Esophagus muscularis mucosa (tissue), 4 donors: ENCODE results near the gene LRP3. TPM values are rescaled to one million over a fixed set of nuclear protein-coding genes. Genes with fewer than 3 reads are reported as not detected.
"Not testable (repeated sequence)": the region's sequence is repeated elsewhere in the genome, so short reads cannot be mapped to it uniquely, and the experiment has no call there.

Experiments used
- DNase-seq: peaks from one replicate; pipeline ENCODE4 v3.0.0-alpha.2; 2017; ENCODE audit errors: extremely low spot score
- H3K27ac ChIP-seq, 4 donors: fragments of 200-600 bp; sonication (generic); replicated peaks in 1 of 4; 1 replicate in 3 of 4; 2 replicates in 1 of 4; pipeline ENCODE4 v1.5.1; 2016 to 2019; ENCODE audit warnings: mild to moderate bottlenecking in 1 of 4
- H3K27me3 ChIP-seq, 4 donors: fragments of 200-600 bp; sonication (generic); one replicate each; pipeline versions ENCODE4 v1.5.1 to v1.6.0; 2016 to 2019
- H3K36me3 ChIP-seq, 4 donors: fragments of 200-600 bp; sonication (generic); one replicate each; pipeline ENCODE4 v1.5.1; 2016 to 2019
- H3K4me1 ChIP-seq, 4 donors: fragments of 200-600 bp; sonication (generic); one replicate each; pipeline ENCODE4 v1.5.1; 2016 to 2019
- H3K4me3 ChIP-seq, 4 donors: fragments of 200-600 bp; sonication (generic); 1 replicate in 2 of 4; 2 replicates in 2 of 4; pipeline ENCODE4 v1.5.1; 2016 to 2019; ENCODE audit warnings: mild to moderate bottlenecking in 4 of 4, moderate library complexity in 1 of 4
- H3K9me3 ChIP-seq, 4 donors: fragments of 200-600 bp; sonication (generic); 1 replicate in 3 of 4; 2 replicates in 1 of 4; pipeline ENCODE4 v1.5.1; 2016 to 2019
- CTCF ChIP-seq, 3 experiments: fragments of 200-600 bp in 2 of 3; fragments of 450-650 bp in 1 of 3; sonication (generic) in 2 of 3; IDR thresholded peaks; one replicate each; pipeline ENCODE4 v1.5.1; 2017 to 2019; ENCODE audit warnings: antibody characterized with exemption in 3 of 3, mild to moderate bottlenecking in 2 of 3, moderate library complexity in 1 of 3
- EP300 ChIP-seq: sonication (generic); formaldehyde crosslinking; IDR thresholded peaks from one replicate; pipeline ENCODE4 v1.6.1; 2017; ENCODE audit warnings: antibody characterized with exemption
- POLR2A ChIP-seq: fragments of 450-650 bp; IDR thresholded peaks from one replicate; pipeline ENCODE4 v1.6.1; 2017; ENCODE audit warnings: antibody characterized with exemption, moderate library complexity, mild to moderate bottlenecking, low read depth
- POLR2AphosphoS5 ChIP-seq, 2 donors: sonication (generic); formaldehyde crosslinking; IDR thresholded peaks; one replicate each; pipeline ENCODE4 v1.6.1; 2017; ENCODE audit warnings: antibody characterized with exemption in 2 of 2
- WGBS: methylation state at CpG from one replicate; pipeline ENCODE4 v1.1.5; 2018; 5-methylcytosine and 5-hydroxymethylcytosine counted together
- intact Hi-C: fragments of 100-400 bp; cut with DNase I; formaldehyde crosslinking; loops from one replicate; pipeline ENCODE4 v1.15.1; 2023
- total RNA-seq, 4 donors: library from RNA; depleted of rRNA; stranded (reverse); fragments of >200 nt; gene quantifications; one replicate each; pipeline versions ENCODE4 v1.1.0 to v1.2.1, GENCODE V29; 2016

LRP3 gene
- total RNA-seq, 4 donors from 2014 or later = 34.5 to 76.7 (median 62.6) TPM

GRCh38 chr19:33207040-33207620 is 13.0 kb downstream of the LRP3 start:
- intact Hi-C loops = no loop called here
- peaks cover 3 to 62% (median 42%) of the 10 kb centered on the region in 4 donors for H3K36me3 ChIP-seq

GRCh38 chr19:33207903-33208302 is 13.8 kb downstream of the LRP3 start:
- Histone ChIP-seq H3K36me3 (peaks cover 3 to 54% (median 37%) of the 10 kb centered on the region in 4 donors), H3K4me1 (no peaks in the 10 kb centered on the region), H3K9me3 (no peaks in the 10 kb centered on the region), H3K27ac (no peak overlapping the region), H3K27me3 (no peaks in the 10 kb centered on the region), H3K4me3 (no peak overlapping the region)
- TF ChIP-seq CTCF (IDR thresholded peaks at IDR 0.05) = no peak
- TF ChIP-seq EP300 = no peak
- TF ChIP-seq POLR2AphosphoS5 (IDR thresholded peaks at IDR 0.05) = no peak
- TF ChIP-seq POLR2A = no peak
- 74% methylated on average over 3 of the region's 9 CpGs for WGBS
- DNase-seq = no peak
- intact Hi-C loops = no loop called here

More at GRCh38 chr19:33207040-33207620, 13.0 kb downstream of the LRP3 start:
- H3K4me1 ChIP-seq = no peaks in the 10 kb centered on the region
- TF ChIP-seq POLR2AphosphoS5 (IDR thresholded peaks at IDR 0.05) = no peak
- TF ChIP-seq EP300 = no peak
- TF ChIP-seq POLR2A = no peak
- TF ChIP-seq CTCF (IDR thresholded peaks at IDR 0.05) = no peak
- 94% methylated on average over 21 of the region's 38 CpGs for WGBS
- DNase-seq = no peak
- H3K4me3 ChIP-seq = no peak overlapping the region
- H3K27ac ChIP-seq = no peak overlapping the region
- no peaks in the 10 kb centered on the region for H3K27me3 ChIP-seq
- H3K9me3 ChIP-seq = no peaks in the 10 kb centered on the region

GRCh38 chr19:33208371-33208895 is 14.3 kb downstream of the LRP3 start:
- no peak for TF ChIP-seq POLR2A
- no peak for TF ChIP-seq POLR2AphosphoS5 (IDR thresholded peaks at IDR 0.05)
- TF ChIP-seq CTCF (IDR thresholded peaks at IDR 0.05) = no peak
- TF ChIP-seq EP300 = no peak
- DNase-seq = no peak
- Histone ChIP-seq H3K4me1 (no peaks in the 10 kb centered on the region), H3K27ac (no peak overlapping the region), H3K4me3 (no peak overlapping the region), H3K36me3 (peaks cover 3 to 50% (median 35%) of the 10 kb centered on the region in 4 donors), H3K9me3 (no peaks in the 10 kb centered on the region), H3K27me3 (no peaks in the 10 kb centered on the region)
- intact Hi-C loops = no loop called here
- WGBS = 52% methylated on average over 6 of the region's 11 CpGs

- intact Hi-C loops = no loop called here
- Histone ChIP-seq H3K27me3 (no peaks in the 10 kb centered on the region), H3K4me3 (no peak overlapping the region), H3K36me3 (peaks cover 3 to 42% (median 31%) of the 10 kb centered on the region in 4 donors), H3K4me1 (no peaks in the 10 kb centered on the region), H3K9me3 (no peaks in the 10 kb centered on the region), H3K27ac (no peak overlapping the region)
- DNase-seq = no peak
- WGBS = 84% methylated on average over 18 of the region's 24 CpGs
- no peak for TF ChIP-seq CTCF (IDR thresholded peaks at IDR 0.05)
- TF ChIP-seq EP300 = no peak
- TF ChIP-seq POLR2A = no peak
- no peak for TF ChIP-seq POLR2AphosphoS5 (IDR thresholded peaks at IDR 0.05)
Measured at GRCh38 chr19:33208904-33209849, 15.0 kb downstream of the LRP3 start.

- H3K9me3 ChIP-seq, H3K27ac ChIP-seq, intact Hi-C loops, H3K4me3 ChIP-seq, H3K4me1 ChIP-seq, DNase-seq, H3K27me3 ChIP-seq: not testable (repeated sequence)
- H3K36me3 ChIP-seq = peaks cover 3 to 36% (median 26%) of the 10 kb centered on the region in 4 donors
- WGBS = 97% methylated on average over 7 of the region's 7 CpGs
Measured at GRCh38 chr19:33209850-33210230, 15.7 kb downstream of the LRP3 start.
